G401 (cell line): ENCODE measurements around the gene OR4C11. TPM values are rescaled to one million over a fixed set of nuclear protein-coding genes. Genes with fewer than 3 reads are reported as not detected.

ENCODE experiments used
- DNase-seq: peaks from one replicate; pipeline ENCODE4 v3.0.0-alpha.2; 2015; ENCODE audit warnings: low spot score
- in situ Hi-C: cut with HindIII; loops from 2 replicates; pipeline ENCODE4 v1.10.0; 2016; ENCODE audit warnings: low sequenced_read_pairs, mixed read lengths
- total RNA-seq: library from RNA; depleted of rRNA; stranded (reverse); fragments of >200 nt; shearing (Covaris generic); gene quantifications from 2 replicates; pipeline ENCODE4 v1.2.3, GENCODE V29; 2014; rRNA removed

OR4C11 gene, protein sequence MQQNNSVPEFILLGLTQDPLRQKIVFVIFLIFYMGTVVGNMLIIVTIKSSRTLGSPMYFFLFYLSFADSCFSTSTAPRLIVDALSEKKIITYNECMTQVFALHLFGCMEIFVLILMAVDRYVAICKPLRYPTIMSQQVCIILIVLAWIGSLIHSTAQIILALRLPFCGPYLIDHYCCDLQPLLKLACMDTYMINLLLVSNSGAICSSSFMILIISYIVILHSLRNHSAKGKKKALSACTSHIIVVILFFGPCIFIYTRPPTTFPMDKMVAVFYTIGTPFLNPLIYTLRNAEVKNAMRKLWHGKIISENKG
- not detected in 2 replicates for total RNA-seq

DNA sequence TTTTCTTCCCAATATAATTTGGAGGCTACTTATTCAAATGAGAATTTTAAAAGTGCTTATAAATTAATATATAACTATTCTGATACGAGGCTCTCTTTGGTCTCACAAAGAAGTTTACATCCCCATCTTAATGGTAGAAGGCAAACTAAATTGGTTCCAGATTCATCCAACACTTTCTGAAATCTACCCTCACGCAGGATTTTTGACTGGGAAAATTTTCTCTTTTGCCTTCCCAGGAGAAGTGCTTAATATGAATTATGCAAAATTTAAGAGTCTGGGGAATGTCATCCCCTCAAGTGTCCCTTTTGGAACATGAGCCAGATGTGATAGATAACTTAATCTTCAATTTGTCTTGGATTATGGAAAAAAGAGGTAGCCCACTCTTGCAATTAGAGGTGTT lies at the start of gene OR4C11:
Gene OR4C11, minus strand, starts transcription at position 101 of the 400 bp plus-strand sequence. CDS start 3,272 bp downstream, outside the sequence.
- no peak for DNase-seq
- in situ Hi-C loops = no loop called here

DNA sequence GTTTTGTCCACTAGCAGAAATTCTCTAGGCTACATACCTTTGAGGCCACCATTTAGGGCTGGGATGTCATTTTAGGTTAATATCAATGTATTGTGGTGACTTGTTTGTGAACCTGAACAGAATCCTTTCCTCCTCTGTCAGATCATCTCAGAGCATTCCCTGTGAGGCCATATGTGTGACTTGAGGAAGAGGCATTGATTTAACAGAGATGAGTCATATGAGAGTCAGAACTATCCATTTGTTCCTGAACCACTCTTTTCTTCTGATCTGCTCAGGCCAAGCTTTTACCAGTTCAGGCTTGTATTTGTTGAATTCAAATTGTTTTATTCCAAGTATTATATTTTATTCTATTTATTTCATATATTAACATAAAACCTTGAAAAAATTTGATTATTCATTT lies 47.7 kb upstream of the OR4C11 start:
- no peak for DNase-seq
- in situ Hi-C loops = no loop called here

DNA sequence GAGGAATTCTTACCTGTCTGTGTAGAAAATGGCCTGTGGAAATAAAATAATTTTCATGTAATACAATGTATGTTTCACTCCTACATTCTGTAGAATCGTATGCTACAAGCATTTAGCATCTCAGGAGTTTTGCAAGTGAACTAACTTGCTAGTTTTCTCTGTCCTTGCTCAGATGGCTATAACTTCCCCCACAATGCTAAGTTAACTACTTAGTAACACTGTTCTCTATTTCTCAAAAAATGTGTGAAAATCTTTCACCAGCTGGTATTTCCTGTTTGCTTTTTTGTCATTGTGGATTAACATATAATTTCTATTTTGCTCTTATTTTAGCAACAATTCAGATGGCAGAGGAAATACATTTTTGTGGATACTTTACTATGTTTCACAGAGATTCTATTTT lies 45.1 kb upstream of the OR4C11 start:
- in situ Hi-C loops = no loop called here
- DNase-seq = no peak

DNA sequence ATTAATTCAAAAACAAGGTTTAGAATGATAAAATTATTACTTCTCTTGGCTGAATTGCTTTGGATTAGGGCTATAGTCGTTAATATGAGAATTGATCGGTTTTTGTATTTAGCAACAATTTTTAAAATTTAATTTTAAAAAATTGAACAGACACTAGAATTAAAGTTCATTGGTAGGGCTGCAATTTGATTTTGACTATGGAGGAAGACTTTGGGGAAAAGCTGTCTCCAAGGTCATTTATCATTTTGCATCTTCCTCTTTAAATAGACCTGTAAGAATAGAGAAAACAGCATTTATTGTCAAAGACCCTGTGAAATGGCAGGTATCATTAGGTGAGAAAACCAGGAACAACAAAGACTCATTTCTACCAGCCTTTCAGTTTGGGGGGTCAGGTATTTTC lies 40.6 kb upstream of the OR4C11 start, which contains the start of gene OR4S2:
Gene OR4S2, plus strand, starts transcription at position 301 of the 400 bp plus-strand sequence. CDS start 2,577 bp downstream, outside the sequence.
- DNase-seq = no peak
- in situ Hi-C loops = no loop called here

DNA sequence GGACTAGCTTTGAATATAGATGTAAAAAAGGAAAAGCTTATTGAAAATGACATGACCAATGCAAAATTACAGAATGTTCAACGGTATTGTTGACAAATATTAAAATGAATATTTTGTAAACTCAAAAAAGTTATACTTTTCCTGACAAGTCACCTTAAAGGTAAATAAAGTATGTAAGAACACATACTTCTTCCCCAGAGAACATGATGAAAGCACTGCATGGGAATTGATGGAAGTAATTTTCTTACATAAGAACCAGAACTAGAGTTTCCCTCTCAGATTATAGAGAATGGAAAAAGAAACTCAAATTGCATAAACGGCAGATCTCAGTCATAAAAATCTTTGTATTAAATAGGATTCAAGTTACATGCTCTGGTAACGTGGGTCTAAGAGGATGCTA lies 27.4 kb upstream of the OR4C11 start, which contains the start of gene OR4P4:
Gene OR4P4, plus strand, starts transcription at position 301 of the 400 bp plus-strand sequence.
- no peak for DNase-seq
- in situ Hi-C loops = no loop called here

DNA sequence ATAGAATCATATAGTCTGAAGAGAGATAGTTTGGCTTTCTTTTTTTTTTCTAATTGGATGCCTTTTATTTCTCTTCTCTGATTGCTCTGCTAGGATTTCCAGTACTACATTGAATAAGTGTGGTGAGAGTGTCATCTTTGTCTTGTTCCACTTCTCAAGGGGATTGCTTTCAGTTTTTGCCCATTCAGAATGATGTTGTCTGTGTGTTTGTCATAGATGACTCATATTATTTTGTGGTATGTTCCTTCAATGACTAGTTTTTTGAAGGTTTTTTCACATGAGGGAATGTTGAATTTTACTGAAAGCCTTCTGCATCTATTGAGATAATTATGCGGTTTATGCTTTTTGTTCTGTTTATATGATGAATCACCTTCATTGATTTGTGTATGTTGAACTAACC lies 17.1 kb upstream of the OR4C11 start:
- in situ Hi-C loops = no loop called here
- DNase-seq = no peak

DNA sequence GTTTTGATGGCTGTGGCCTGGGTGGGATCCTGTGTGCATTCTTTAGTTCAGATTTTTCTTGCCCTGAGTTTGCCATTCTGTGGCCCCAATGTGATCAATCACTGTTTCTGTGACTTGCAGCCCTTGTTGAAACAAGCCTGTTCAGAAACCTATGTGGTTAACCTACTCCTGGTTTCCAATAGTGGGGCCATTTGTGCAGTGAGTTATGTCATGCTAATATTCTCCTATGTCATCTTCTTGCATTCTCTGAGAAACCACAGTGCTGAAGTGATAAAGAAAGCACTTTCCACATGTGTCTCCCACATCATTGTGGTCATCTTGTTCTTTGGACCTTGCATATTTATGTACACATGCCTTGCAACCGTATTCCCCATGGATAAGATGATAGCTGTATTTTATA lies 34.9 kb downstream of the OR4C11 start:
- no peak for DNase-seq
- in situ Hi-C loops = no loop called here

DNA sequence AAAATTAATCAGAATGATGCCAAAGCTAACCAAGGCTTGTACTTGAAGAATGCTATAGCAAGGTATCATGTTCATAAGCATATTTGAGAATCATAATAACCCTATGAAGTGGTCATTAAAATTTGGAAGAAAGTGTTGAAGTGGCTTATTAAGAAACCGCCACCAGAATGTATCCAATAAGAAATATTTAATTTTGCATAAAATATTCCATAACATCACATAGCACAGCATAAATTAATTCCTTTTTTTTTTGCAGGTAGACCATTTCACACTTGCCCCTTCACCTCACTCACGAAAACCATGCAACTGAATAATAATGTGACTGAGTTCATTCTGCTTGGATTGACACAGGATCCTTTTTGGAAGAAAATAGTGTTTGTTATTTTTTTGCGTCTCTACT lies 35.6 kb downstream of the OR4C11 start, which contains the start of gene OR4C16:
Gene OR4C16, plus strand, starts transcription at position 301 of the 400 bp plus-strand sequence. Its CDS starts 0 bp downstream, at position 301.
- in situ Hi-C loops = no loop called here

DNA sequence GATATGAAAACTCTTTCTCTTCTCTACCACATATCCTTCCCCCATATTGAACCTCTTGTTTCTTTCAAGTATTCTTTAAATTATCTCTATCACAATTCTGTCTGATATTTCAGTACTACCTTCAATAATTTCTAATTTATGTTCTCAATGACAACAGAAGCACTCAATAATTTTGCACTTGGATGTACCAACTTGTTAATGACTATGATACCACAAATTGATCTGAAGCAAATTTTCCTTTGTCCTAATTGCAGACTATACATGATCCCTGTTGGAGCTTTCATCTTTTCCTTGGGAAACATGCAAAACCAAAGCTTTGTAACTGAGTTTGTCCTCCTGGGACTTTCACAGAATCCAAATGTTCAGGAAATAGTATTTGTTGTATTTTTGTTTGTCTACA lies 53.3 kb downstream of the OR4C11 start, which contains the start of gene OR4C15:
Gene OR4C15, plus strand, starts transcription at position 301 of the 400 bp plus-strand sequence. Its CDS starts 0 bp downstream, at position 301.
- in situ Hi-C loops = no loop called here
- no peak for DNase-seq

More for the DNA sequence above, 35.6 kb downstream of the OR4C11 start, which contains the start of gene OR4C16:
- no peak for DNase-seq

Other genes starting within 250 kb of the OR4C11 start
- gene OR4A15, start 239.7 kb downstream of the OR4C11 start, total RNA-seq = not detected in 2 replicates
- not detected in 2 replicates for gene OR4C15, start 53.2 kb downstream of the OR4C11 start, total RNA-seq
- gene OR4C16, start 35.5 kb downstream of the OR4C11 start, total RNA-seq = not detected in 2 replicates
- gene OR4P4, start 27.5 kb upstream of the OR4C11 start, total RNA-seq = not detected in 2 replicates
- not detected in 2 replicates for gene OR4S2, start 40.7 kb upstream of the OR4C11 start, total RNA-seq
- not detected in 2 replicates for gene OR4C6, start 54.6 kb upstream of the OR4C11 start, total RNA-seq
- not detected in 2 replicates for gene OR5D13, start 165.8 kb upstream of the OR4C11 start, total RNA-seq
- gene OR5D14, start 187.9 kb upstream of the OR4C11 start, total RNA-seq = not detected in 2 replicates
- not detected in 2 replicates for gene OR5L1, start 203.7 kb upstream of the OR4C11 start, total RNA-seq
- not detected in 2 replicates for gene OR5D18, start 212.0 kb upstream of the OR4C11 start, total RNA-seq
- not detected in 2 replicates for gene OR5L2, start 219.6 kb upstream of the OR4C11 start, total RNA-seq
- gene OR5D16, start 231.1 kb upstream of the OR4C11 start, total RNA-seq = not detected in 2 replicates